PC-9 (cell line): ENCODE data around the gene FNDC4.

Source experiments
- EZH2 ChIP-seq: fragments of 200-600 bp; sonication (generic); IDR thresholded peaks from 2 replicates; pipeline ENCODE4 v1.8.0; 2017; ENCODE audit warnings: antibody characterized with exemption, low read depth
- TF ChIP-seq, protein P1 (sequence below): fragments of 200-600 bp; sonication (generic); conservative IDR thresholded peaks from 2 replicates; pipeline ENCODE4 v1.6.1; 2017; ENCODE audit warnings: mixed run types, antibody characterized with exemption, mild to moderate bottlenecking, moderate library complexity

DNA sequence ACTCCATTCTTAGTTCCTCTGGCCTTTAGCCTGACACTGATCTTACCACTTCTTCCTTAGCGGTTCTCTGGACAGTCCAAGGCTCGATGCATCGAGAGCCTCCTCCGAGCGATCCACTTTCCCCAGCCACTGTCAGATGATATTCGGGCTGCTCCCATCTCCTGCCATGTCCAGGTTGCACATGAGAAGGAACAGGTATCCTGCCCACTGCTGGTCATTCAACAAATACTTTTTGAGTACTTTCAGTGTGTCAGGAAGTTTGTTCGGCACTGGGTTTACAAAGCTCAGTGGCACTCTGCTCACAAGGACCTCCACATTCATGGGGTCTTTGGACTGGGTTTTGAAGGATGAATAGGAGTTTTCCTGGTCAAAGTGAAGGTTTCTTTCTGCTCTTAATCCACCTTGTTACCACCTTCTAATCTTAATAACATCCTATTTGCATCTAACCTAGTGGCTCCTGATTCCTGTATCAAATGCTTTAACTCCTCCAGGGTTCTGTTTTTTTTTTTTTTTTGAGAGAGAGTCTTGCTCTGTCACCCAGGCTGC lies 27.5 kb upstream of the FNDC4 start:
- TF ChIP-seq, protein P1, sequence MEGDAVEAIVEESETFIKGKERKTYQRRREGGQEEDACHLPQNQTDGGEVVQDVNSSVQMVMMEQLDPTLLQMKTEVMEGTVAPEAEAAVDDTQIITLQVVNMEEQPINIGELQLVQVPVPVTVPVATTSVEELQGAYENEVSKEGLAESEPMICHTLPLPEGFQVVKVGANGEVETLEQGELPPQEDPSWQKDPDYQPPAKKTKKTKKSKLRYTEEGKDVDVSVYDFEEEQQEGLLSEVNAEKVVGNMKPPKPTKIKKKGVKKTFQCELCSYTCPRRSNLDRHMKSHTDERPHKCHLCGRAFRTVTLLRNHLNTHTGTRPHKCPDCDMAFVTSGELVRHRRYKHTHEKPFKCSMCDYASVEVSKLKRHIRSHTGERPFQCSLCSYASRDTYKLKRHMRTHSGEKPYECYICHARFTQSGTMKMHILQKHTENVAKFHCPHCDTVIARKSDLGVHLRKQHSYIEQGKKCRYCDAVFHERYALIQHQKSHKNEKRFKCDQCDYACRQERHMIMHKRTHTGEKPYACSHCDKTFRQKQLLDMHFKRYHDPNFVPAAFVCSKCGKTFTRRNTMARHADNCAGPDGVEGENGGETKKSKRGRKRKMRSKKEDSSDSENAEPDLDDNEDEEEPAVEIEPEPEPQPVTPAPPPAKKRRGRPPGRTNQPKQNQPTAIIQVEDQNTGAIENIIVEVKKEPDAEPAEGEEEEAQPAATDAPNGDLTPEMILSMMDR: no peak; the same call in 1 of the 2 replicates
- no peak for TF ChIP-seq EZH2
